Activated T-cell treated with anti-CD3 and anti-CD28 coated beads, Interleukin-2, amount 50 U/mL, for 1 hour (primary cell): ENCODE results near the gene SALL3.

Source experiments
- DNase-seq: peaks from one replicate; pipeline ENCODE4 v3.0.0-alpha.2; 2020

Gene SALL3

DNA sequence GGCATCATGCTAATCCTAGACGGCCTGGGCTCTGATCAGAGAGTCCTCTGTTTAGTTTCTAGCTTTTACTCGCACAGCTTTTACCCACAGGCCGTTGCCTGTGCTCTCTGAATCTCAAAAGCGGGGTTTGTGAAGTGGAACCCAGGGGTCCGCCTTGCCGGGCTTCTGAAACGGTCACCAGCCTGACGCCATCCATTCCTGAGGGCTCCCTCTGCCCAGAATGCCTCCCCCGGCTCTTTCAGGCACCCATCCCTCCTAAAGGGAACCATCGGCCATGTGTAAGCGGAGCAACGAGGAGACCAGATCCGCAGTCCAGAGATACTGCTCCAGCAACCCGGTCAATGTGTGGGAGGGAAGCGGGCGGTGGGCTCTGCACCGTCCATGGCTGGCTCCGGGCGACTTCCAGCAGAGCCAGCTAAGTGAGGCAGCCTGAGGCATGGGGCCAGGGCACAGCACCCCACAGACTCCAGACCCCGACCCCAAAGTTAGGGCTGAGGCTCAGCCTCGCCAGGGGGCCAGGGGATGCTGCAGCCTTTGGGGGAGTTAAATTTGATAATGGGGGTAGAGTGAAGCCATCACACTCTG lies 28.8 kb downstream of the SALL3 start:
- DNase-seq = no peak

DNA sequence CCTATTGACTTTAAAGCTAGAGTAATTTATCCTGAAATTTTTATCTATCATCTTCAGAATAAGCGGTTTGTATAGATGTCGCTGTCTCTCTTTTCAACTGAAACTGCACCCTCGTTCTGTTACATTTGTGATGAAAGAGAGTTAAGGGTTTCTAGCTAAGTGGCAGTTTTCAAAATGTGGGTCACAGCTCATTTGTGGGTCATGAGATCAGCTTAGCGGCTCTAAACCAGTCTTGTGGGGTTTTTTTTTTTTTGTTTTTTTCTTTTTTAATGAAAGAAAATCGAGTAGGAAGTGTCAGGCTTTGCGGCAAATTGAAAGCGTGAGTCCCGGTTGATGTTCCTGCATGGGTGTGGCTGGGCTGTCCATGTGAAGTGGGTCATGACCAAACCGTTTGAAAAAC lies 31.2 kb downstream of the SALL3 start:
- DNase-seq = no peak

DNA sequence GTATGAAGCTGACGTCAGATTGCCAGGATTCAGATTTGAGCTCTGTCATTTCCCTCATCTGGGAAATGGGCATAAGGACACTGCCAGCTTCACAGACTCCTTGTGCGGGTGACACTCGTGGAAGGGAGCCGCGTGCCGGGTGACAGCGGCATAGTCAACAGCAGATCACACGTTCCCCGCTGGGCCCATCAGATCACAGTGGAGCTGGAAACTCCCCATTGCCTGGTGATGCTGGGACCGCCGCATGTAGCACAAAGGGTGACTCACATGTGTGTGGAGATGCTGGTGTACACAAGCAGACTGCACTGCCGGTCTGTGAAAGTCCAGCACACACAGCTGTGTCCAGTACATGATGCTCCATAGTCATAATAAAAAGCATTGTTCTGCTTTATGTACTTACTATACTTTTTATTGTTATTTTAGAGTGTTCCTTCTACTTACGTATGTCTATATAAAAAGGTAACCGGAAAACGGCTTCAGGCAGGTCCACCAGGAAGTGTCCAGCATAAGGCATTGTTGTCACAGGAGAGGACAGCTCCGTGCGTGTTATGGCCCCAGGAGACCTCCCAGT lies 31.8 kb downstream of the SALL3 start:
- DNase-seq = no peak

DNA sequence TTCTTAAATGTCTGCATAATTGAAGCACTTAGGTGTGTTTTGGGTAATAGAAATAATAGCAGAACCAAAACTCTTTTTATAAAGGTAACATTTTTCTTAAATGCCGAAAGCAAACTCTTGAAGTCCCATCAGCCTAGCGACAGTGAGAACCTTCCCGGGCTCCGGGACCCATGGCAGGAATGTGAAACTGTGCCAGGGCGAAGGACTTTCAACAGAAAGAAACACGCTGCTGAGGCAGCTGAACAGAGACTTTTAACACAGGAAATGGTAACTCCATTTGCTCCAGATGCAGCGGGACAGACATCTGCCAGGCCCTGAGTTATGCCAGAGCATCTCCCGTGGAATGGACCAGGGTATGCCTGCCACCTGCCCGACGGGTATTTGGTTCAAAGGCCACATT lies 34.3 kb downstream of the SALL3 start:
- no peak for DNase-seq

DNA sequence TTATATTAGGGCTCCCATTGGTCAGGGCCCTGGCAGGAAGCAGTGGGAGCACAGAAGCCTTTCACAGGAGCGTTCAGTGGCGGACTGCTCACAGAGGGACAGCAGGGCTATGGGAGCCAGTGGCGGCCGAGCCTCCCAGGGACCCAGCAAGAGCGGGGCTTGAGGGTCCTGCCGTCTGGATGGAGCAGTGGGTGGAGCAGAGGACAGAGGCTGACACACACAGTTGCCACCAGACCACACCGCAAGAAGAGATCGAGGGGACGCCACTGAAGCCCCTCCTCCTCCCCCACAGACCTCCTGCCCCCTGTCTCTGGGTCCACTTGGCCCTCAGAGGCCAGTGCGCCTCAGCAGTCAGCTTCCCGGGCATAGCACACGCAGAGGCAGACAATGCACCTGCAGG lies 39.3 kb downstream of the SALL3 start:
- DNase-seq = no peak

DNA sequence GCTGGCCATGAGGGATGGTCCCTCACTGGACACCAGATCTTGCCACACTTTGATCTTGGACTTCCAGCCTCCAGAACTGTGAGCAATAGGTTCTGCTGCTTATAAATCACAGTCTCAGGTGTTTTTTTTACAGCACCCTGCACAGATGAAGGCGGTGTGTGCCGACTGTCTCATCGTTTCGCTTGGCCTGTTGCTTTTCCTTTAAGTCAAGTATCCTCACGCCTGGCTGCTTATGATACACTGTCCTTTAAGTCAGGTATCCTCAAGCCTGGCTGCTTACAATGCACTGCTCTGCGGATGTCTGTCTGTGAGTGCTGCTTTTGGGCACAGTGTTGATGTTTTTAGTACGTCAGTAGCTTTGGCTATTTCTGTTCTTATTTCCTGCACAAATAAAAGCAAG lies 40.3 kb downstream of the SALL3 start:
- DNase-seq = no peak

DNA sequence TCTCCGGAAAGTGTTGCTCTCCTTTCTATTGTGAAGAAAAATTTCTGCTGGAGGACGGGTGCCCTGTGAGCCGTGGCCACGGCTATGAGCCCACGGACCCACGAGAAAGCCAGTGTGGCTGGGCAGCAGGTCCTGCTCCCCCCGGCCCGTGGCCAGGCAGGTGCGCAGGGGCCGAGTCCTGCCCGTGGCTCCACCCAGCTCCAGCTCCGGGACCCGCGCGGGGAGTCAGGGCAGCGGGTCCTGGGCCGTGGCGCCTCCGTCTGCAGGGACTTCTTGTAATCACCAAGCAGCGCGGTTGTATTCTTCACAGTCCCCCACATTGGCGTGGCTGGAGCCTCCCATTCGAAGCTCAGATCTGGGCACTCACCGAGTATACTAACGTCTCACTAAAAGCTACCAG lies 43.0 kb downstream of the SALL3 start:
- DNase-seq = no peak

DNA sequence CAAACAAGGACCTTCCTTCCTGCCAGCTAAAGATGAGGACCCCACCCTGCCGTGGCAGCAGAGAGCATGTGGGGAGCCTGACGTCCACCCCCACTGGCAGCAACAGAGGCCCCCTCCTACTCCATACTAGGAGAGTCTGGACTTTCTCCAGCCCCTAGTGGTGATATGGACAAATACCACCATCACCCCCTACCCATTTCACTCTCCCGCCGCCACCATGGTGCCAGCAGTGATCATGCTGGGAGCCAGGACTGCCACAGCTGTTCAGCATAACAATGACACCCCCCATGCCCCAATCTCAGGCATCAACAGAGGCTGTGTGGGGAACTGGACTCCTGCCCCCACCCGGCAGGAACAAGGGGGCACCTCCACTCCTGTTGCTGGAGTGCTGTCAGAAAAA lies 46.9 kb downstream of the SALL3 start:
- no peak for DNase-seq

DNA sequence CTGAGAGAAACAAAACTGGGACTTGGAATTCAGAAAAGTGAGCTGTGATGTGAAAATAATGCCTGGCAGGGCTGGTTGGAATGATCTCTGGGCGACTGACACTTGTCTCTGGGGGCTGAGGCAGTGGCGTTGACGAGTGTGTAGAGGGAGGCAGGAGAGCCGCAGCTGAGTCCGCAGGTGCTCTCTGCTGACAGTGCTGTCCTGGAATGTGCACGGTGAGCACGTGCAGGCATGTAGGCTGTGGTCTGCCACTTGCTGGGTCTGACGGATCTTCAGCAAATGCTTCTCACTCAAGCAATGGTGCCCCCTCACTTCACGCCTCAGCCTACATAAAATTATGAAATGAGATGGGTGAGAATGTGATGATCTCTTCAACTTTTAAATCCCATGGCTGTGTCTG lies 51.1 kb downstream of the SALL3 start:
- DNase-seq = no peak

DNA sequence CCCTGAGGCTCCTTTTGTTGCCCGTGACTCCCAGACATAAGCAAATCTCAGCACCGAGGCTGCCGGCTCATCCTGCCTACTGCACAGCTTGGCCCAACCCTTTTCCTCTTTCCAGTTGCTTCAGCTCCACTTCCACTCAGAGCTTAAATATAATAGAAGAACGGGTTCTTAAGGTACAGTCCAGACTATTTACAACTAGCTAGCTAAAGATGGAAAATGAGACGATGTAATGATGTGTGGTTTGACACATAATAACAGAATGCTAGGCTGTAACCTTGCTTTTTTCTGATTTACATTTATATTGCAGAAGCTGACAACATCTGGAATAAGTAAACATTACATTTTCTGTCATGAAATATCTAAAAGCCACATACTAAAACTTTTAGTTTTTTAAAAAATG lies 62.7 kb downstream of the SALL3 start:
- no peak for DNase-seq

DNA sequence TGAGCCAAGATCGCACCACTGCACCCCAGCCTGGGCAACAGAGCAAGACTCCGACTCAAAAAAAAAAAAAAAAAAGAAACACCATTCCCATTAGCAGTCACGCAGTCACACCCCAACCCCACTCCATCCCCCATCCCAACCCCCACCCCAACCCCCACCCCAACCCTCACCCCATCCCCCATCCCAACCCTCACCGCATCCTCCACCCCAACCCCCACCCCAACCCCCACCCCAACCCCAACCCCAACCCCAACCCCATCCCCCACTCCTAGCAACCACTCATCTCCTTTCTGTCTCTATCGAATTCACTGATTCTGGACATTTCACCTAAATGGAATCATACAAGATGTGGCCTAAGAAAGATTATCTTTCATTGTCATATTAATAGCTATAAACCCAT lies 63.7 kb downstream of the SALL3 start:
- no peak for DNase-seq

DNA sequence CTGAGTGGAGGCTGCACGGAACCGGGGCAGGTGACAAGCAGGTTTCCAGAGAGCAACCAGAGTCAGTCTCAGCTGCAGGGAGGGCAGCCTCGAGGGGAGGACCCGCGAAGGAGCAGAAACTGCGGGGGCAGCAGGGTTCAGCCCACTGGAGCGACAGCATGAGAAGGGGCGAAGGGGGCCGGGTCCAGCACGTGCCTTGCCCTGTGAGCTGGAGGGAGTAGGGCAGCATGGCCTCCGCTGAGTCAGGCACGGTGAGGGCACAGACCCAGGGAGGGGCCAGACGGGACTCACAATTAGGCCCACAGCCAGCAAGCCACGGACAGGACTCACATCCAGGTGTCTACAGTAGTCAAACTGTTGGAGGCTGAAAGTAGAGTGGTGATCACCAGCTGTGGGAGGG lies 66.9 kb downstream of the SALL3 start:
- DNase-seq = no peak

DNA sequence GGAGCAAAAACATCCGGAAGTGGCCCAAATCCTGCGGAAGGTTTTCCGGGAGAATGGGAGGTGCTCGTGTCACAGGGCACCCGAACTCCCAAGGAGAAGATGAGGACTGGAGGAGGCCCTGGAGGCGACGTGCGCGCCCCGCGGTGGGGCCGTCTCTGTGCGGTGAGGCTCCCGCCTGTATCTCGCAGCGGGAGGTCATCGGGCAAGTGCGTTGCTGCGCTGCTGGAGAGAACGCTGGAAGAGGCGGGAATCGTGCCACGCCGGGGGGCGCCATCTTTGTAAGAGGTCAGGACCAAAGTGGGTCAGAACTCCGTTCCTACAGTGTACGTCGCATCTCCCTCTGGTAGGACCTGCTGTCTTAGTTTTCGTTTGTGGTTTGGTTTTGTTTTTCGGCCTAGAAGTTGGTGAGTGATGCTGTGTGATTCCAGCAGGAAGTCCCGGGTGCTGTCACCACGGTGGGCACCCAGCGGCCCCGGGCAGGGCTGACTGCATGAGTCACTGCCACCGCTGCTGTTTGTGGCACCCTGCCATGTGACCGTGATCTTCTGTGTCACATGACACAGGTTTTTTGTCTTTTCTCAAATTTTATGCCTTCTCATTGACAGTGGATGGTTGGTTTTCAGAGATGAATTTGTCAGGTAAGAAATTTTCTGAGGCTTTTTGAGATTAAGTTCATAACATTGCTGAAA lies 68.1 kb downstream of the SALL3 start:
- no peak for DNase-seq

DNA sequence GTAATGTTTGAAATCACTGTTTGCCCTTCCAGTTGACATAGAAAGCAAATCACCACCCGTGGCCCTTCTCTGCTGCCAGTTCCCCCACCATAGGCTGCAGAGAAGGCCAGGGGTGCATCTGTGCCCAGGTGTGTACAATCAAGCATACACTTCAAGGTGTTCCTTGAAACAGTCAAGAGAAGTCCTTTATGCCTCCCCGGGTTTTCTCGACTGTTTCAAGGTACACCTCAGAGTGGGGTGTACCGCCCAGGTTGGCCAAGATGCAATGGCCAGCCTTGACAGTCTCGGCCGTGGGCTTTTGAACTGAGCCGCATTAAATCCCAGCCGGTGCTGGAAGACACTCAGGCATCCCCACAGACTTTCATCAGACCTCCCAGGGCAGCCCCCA lies 68.6 kb downstream of the SALL3 start:
- no peak for DNase-seq

DNA sequence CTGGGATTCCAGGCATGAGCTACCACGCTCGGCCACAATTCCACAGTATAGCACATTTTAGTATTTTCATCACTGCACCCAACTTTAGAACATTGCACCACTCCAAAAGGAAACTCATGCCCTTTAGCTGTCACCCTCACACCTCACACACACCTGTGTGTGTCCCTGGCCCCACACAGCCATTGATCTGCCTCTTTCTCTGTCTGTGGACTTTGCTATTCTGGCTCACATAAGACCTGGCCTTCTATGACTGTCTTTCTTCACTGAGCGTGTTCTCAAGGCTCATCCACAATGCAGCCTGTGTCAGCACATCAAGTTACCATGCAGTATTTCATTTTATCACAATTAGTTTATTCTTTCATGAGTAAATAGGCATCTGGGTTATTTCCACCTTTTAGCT lies 69.9 kb downstream of the SALL3 start:
- no peak for DNase-seq
